GM12872 (cell line): ENCODE measurements around the gene SAMD11.

ENCODE experiments used
- TF ChIP-seq, protein P1 (sequence below): IDR thresholded peaks from 3 replicates; pipeline ENCODE4 v1.5.1; 2011; ENCODE audit warnings: low read depth, mild to moderate bottlenecking, low read length, moderate library complexity; ENCODE audit not compliant: insufficient read depth

SAMD11 gene

DNA sequence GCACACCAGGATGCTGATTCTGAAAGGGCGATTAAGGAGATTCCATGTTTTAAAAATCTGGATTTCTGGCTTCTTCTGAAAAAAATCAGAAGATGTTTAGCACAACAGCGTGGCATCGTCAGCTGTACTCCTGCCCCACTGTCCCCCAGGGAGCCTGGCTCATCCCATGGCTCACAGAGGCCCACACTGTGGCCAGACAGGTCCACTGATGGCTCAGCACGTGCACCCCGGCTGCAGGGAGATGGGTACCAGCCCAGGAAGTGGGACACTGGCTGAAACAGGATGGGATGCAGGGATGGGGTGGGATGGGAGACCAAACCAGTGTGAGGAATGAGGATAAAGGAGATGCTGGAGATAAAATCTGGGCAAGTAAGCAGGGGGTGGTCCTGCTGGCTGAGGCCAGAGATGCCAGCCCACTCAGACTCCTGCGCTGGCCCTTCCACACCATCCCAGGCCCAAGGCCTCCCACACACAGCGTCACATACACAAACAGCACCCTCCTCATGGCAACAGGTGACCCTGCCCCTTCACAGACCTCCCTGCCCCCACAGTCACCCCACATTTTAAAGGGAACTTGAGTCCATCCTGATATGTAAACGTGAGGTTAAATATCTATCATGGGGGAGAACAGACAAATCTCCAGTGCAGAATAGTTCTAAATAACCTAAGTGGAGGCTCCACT lies 23.9 kb upstream of the SAMD11 start:
- TF ChIP-seq, protein P1, sequence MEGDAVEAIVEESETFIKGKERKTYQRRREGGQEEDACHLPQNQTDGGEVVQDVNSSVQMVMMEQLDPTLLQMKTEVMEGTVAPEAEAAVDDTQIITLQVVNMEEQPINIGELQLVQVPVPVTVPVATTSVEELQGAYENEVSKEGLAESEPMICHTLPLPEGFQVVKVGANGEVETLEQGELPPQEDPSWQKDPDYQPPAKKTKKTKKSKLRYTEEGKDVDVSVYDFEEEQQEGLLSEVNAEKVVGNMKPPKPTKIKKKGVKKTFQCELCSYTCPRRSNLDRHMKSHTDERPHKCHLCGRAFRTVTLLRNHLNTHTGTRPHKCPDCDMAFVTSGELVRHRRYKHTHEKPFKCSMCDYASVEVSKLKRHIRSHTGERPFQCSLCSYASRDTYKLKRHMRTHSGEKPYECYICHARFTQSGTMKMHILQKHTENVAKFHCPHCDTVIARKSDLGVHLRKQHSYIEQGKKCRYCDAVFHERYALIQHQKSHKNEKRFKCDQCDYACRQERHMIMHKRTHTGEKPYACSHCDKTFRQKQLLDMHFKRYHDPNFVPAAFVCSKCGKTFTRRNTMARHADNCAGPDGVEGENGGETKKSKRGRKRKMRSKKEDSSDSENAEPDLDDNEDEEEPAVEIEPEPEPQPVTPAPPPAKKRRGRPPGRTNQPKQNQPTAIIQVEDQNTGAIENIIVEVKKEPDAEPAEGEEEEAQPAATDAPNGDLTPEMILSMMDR, result no peak

GRCh38 chr1:901108-901859 lies 22.4 kb upstream of the SAMD11 start:
- TF ChIP-seq, protein P1, result no peak

- TF ChIP-seq, protein P1, result no peak
These were observed 20.9 kb upstream of the SAMD11 start for GRCh38 chr1:902802-903201.

GRCh38 chr1:903305-903704 lies 20.4 kb upstream of the SAMD11 start:
- TF ChIP-seq, protein P1, result no peak

DNA sequence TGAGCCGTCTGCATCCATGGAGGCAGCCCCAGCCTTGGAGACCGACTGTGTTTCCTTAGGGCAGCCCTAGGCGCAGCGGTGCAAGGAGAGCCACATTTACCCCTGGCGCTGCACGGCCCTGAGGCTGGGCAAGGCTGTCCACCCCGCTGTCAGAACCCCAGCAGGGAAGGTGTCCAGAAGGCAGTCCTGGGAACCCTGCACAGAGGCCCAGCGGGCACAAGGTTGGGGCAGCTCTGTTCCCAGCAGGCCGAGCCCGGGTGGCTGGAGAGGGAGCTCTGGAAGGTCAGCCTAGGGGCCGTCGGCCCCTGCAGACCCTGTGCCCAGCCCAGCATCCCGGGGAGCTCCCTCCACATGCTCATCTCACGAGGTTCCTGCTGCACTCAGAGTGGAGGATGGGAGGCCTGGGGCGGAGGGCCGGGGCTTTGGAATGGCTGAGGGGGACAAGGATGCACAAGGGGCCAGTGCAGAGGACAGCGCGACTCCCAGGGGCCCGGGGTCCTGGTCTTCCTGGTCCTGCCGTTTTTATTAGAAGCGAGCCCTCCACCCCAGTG lies 19.9 kb upstream of the SAMD11 start:
- TF ChIP-seq, protein P1, result no peak

DNA sequence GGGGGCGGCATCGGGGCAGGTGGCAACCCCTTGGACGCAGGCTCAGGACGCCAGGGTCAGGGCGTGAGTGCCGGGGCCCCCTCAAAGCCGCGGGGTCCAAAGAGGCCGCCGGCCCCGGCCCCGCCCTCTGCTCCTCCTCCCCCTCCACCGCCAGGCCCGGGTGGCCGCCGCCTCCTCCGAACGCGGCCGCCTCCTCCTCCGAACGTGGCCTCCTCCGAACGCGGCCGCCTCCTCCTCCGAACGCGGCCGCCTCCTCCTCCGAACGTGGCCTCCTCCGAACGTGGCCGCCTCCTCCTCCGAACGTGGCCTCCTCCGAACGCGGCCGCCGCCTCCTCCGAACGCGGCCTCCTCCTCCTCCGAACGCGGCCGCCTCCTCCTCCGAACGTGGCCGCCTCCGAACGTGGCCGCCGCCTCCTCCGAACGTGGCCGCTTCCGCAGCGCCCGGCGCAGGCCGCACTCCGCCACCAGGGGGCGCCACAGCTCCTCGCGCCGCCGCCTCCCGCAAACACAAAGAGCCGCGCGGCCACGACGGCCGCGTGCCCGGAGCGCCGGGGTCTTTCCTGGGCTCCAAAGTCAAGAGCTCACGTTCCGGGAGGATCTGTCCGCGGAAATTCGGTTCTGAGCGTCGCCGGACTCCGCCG lies 19.3 kb upstream of the SAMD11 start:
- TF ChIP-seq, protein P1, result peak; percentile 76
